GM18498 (cell line): Measurements from ENCODE around the gene SLC26A4.

Experiments used
- ATAC-seq: cut with Tn5 transposase; IDR thresholded peaks from one replicate; pipeline ENCODE4 v1.9.1; 2021; ENCODE audit warnings: mild to moderate bottlenecking, moderate library complexity; ENCODE audit not compliant: unreplicated experiment

The SLC26A4 gene

GRCh38 chr7:107743567-107744344 is 83.1 kb downstream of the SLC26A4 start, which contains the start of gene CBLL1:
Gene CBLL1, plus strand, starts transcription at chr7:107744142. Its CDS starts 22 bp downstream, at chr7:107744164.
- ATAC-seq = peak; percentile 93

- peak; percentile 41 for ATAC-seq
Observed at GRCh38 chr7:107744345-107744750, 83.7 kb downstream of the SLC26A4 start.

GRCh38 chr7:107746006-107746405 is 85.4 kb downstream of the SLC26A4 start:
- no peak for ATAC-seq

DNA sequence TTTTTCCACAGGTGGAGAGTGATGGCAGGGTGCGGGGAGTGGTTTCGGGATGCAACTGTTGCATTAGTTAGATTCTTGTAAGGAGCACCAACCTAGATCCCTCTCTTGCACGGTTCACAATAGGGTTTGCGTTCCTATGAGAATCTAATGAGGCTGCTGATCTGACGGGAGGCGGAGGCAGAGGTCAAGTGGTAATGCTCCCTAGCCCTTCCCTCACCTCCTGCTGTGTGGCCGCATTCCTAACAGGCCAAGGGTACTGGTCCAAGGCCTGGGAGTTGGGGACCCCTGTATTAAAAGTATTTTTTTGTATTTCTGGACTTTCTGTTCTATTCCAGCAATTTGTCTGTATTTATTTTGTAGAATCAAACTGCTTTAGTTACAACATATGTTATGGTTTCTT is 90.5 kb downstream of the SLC26A4 start:
- ATAC-seq = no peak

DNA sequence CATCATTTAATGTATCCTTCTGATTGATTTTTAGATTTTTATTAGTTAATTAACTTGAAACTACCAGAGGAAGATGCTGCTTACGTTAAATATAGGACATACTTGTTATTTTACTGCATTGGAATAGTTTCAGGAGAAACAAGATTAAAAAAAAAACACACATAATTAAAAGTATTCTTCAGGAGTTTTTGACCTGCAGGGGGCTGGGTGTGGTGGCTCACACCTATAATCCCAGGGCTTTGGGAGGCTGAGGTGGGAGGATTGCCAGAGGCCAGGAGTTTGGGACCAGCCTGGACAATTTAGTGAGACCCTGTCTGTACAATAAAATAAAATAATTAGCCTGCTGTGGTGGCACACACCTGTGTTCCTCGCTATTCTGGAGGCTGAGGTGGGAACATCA is 94.0 kb downstream of the SLC26A4 start:
- ATAC-seq = no peak

DNA sequence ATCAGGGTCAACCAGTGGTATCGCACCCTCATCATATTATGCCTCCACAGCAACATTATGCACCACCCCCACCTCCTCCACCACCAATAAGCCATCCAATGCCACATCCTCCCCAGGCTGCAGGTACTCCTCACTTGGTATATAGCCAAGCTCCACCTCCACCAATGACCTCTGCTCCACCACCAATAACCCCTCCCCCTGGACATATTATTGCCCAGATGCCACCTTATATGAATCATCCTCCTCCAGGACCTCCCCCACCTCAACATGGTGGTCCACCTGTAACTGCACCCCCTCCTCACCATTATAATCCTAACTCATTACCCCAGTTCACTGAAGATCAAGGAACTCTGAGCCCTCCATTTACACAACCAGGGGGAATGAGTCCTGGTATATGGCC is 98.0 kb downstream of the SLC26A4 start:
- no peak for ATAC-seq

DNA sequence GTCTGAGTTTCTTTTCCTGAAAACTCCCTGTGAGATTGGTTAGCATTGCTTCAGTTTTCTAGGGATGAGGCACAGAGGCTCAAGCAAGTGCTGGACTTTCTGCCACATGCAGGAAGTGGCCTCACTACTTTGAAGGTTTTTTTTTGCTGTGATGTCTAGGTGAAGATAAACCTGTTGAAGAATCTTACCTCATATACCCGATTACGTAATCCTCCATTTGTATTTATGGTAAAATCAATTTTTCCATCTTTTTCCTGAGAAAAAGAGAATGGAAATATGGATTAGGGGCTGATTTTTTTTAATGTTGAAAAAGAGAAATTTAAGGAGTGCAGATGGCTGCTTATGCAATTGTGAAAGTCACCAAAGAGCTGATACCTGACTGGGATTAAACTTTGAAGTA is 106.8 kb downstream of the SLC26A4 start:
- no peak for ATAC-seq
